Effector memory CD8-positive, alpha-beta T cell (primary cell): ENCODE measurements around the gene ADIPOR2.

Experiments
- ATAC-seq: fragments of 150-1000 bp; cut with Tn5 transposase; replicated peaks from 2 replicates; pipeline ENCODE4 v1.10.0; 2021; ENCODE audit warnings: mild to moderate bottlenecking, moderate library complexity
- DNase-seq, 3 experiments: peaks; one replicate each; pipeline ENCODE4 v3.0.0; 2021
- H3K27ac Mint-ChIP-seq, 2 donors: one replicate each; pipeline ENCODE4 v1.8.0; 2022; ENCODE audit warnings: mild to moderate bottlenecking in 2 of 2, mixed read lengths in 2 of 2, moderate library complexity in 2 of 2
- H3K27me3 Mint-ChIP-seq, 2 donors: one replicate each; pipeline ENCODE4 v1.8.0; 2022; ENCODE audit warnings: mixed read lengths in 2 of 2
- H3K36me3 Mint-ChIP-seq: one replicate; pipeline ENCODE4 v1.8.0; 2022; ENCODE audit warnings: mild to moderate bottlenecking, moderate library complexity, mixed read lengths; ENCODE audit not compliant: insufficient read depth
- H3K4me1 Mint-ChIP-seq, 2 donors: one replicate each; pipeline ENCODE4 v1.8.0; 2022; ENCODE audit warnings: low read depth in 2 of 2, mixed read lengths in 2 of 2
- H3K4me3 Mint-ChIP-seq, 2 donors: one replicate each; pipeline ENCODE4 v1.8.0; 2022; ENCODE audit warnings: mild to moderate bottlenecking in 2 of 2, mixed read lengths in 2 of 2, moderate library complexity in 2 of 2
- H3K9me3 Mint-ChIP-seq, 2 donors: one replicate each; pipeline ENCODE4 v1.8.0; 2022; ENCODE audit warnings: mixed read lengths in 2 of 2

Gene ADIPOR2

GRCh38 chr12:1799882-1800400 lies 109.1 kb downstream of the ADIPOR2 start:
- Mint-ChIP-seq H3K27ac (peak overlapping the region; percentile 16 to 68), H3K36me3 (peaks cover 15% of the 10 kb centered on the region), H3K9me3 (peaks cover 0 to 1% of the 10 kb centered on the region in 2 donors), H3K4me1 (peaks cover 14 to 23% of the 10 kb centered on the region in 2 donors), H3K4me3 (no peak overlapping the region), H3K27me3 (no peaks in the 10 kb centered on the region)
- DNase-seq (no peak), ATAC-seq (no peak)

- Mint-ChIP-seq H3K4me3 (no peak overlapping the region), H3K27me3 (no peaks in the 10 kb centered on the region), H3K27ac (no peak overlapping the region), H3K9me3 (peaks cover 0 to 1% of the 10 kb centered on the region in 2 donors), H3K36me3 (peaks cover 18% of the 10 kb centered on the region), H3K4me1 (peaks cover 13 to 26% of the 10 kb centered on the region in 2 donors)
- DNase-seq = peak in 2 of 3 experiments; percentile 27 to 51
- ATAC-seq = no peak
Measured at GRCh38 chr12:1800401-1801302, 109.8 kb downstream of the ADIPOR2 start.

GRCh38 chr12:1801303-1801975 lies 110.6 kb downstream of the ADIPOR2 start:
- peaks cover 0 to 1% of the 10 kb centered on the region in 2 donors for H3K9me3 Mint-ChIP-seq
- H3K36me3 Mint-ChIP-seq = peaks cover 15% of the 10 kb centered on the region
- no peak overlapping the region for H3K27ac Mint-ChIP-seq
- H3K27me3 Mint-ChIP-seq = no peaks in the 10 kb centered on the region
- no peak overlapping the region for H3K4me3 Mint-ChIP-seq
- DNase-seq (no peak), ATAC-seq (no peak)
- peaks cover 9 to 24% of the 10 kb centered on the region in 2 donors for H3K4me1 Mint-ChIP-seq

- Mint-ChIP-seq H3K9me3 (peaks cover 0 to 1% of the 10 kb centered on the region in 2 donors), H3K36me3 (peaks cover 5% of the 10 kb centered on the region), H3K27me3 (no peaks in the 10 kb centered on the region), H3K27ac (no peak overlapping the region), H3K4me1 (peaks cover 9 to 26% of the 10 kb centered on the region in 2 donors), H3K4me3 (no peak overlapping the region)
- DNase-seq (no peak), ATAC-seq (no peak)
Measured at GRCh38 chr12:1803736-1804135, 112.9 kb downstream of the ADIPOR2 start.

- Mint-ChIP-seq H3K9me3 (peaks cover 0 to 1% of the 10 kb centered on the region in 2 donors), H3K27me3 (no peaks in the 10 kb centered on the region), H3K4me3 (peak overlapping the region; percentile 57), H3K27ac (peak overlapping the region; percentile 88 to 89), H3K4me1 (peaks cover 13 to 28% of the 10 kb centered on the region in 2 donors), H3K36me3 (peaks cover 4% of the 10 kb centered on the region)
- ATAC-seq = peak; percentile 86
- DNase-seq = peak; percentile 78 to 88 (median 80)
Measured at GRCh38 chr12:1804545-1805332, 113.9 kb downstream of the ADIPOR2 start.

GRCh38 chr12:1805441-1806081 lies 114.7 kb downstream of the ADIPOR2 start:
- H3K4me3 Mint-ChIP-seq = peak overlapping the region in 1 of 2 donors; percentile 2
- no peak for DNase-seq
- peaks cover 0 to 1% of the 10 kb centered on the region in 2 donors for H3K9me3 Mint-ChIP-seq
- H3K4me1 Mint-ChIP-seq = peaks cover 12 to 31% of the 10 kb centered on the region in 2 donors
- H3K27me3 Mint-ChIP-seq = peaks cover 0 to 6% of the 10 kb centered on the region in 2 donors
- ATAC-seq = no peak
- H3K27ac Mint-ChIP-seq = peak overlapping the region in 1 of 2 donors; percentile 59
- H3K36me3 Mint-ChIP-seq = peaks cover 4% of the 10 kb centered on the region

- DNase-seq = no peak
- H3K36me3 Mint-ChIP-seq = peaks cover 4% of the 10 kb centered on the region
- no peak overlapping the region for H3K4me3 Mint-ChIP-seq
- H3K27ac Mint-ChIP-seq = peak overlapping the region; percentile 32 to 59
- peaks cover 10 to 35% of the 10 kb centered on the region in 2 donors for H3K4me1 Mint-ChIP-seq
- peaks cover 0 to 13% of the 10 kb centered on the region in 2 donors for H3K27me3 Mint-ChIP-seq
- H3K9me3 Mint-ChIP-seq = peaks cover 0 to 1% of the 10 kb centered on the region in 2 donors
- ATAC-seq = no peak
Measured at GRCh38 chr12:1806301-1807086, 115.6 kb downstream of the ADIPOR2 start.

GRCh38 chr12:1807087-1807860 lies 116.4 kb downstream of the ADIPOR2 start:
- Mint-ChIP-seq H3K4me3 (no peak overlapping the region), H3K36me3 (peaks cover 4% of the 10 kb centered on the region), H3K4me1 (peaks cover 13 to 35% of the 10 kb centered on the region in 2 donors), H3K27ac (peak overlapping the region in 1 of 2 donors; percentile 32), H3K27me3 (peaks cover 0 to 13% of the 10 kb centered on the region in 2 donors), H3K9me3 (peaks cover 0 to 1% of the 10 kb centered on the region in 2 donors)
- ATAC-seq = no peak
- DNase-seq = no peak

- ATAC-seq = no peak
- peaks cover 0 to 1% of the 10 kb centered on the region in 2 donors for H3K9me3 Mint-ChIP-seq
- H3K36me3 Mint-ChIP-seq = peaks cover 4% of the 10 kb centered on the region
- H3K27ac Mint-ChIP-seq = peak overlapping the region in 1 of 2 donors; percentile 81
- no peak for DNase-seq
- H3K4me1 Mint-ChIP-seq = peaks cover 13 to 38% of the 10 kb centered on the region in 2 donors
- H3K4me3 Mint-ChIP-seq = peak overlapping the region in 1 of 2 donors; percentile 84
- H3K27me3 Mint-ChIP-seq = peaks cover 0 to 13% of the 10 kb centered on the region in 2 donors
Measured at GRCh38 chr12:1808036-1808797, 117.3 kb downstream of the ADIPOR2 start.

GRCh38 chr12:1808798-1809480 lies 118.1 kb downstream of the ADIPOR2 start:
- peaks cover 0 to 13% of the 10 kb centered on the region in 2 donors for H3K27me3 Mint-ChIP-seq
- H3K4me1 Mint-ChIP-seq = peaks cover 13 to 38% of the 10 kb centered on the region in 2 donors
- peak overlapping the region in 1 of 2 donors; percentile 86 for H3K27ac Mint-ChIP-seq
- ATAC-seq (peak; percentile 61), DNase-seq (peak in 2 of 3 experiments; percentile 21 to 22)
- H3K9me3 Mint-ChIP-seq = peaks cover 0 to 1% of the 10 kb centered on the region in 2 donors
- H3K36me3 Mint-ChIP-seq = peaks cover 4% of the 10 kb centered on the region
- H3K4me3 Mint-ChIP-seq = peak overlapping the region in 1 of 2 donors; percentile 84
